ENCODE measurements around the gene GSC2. TPM values are rescaled to one million over a fixed set of nuclear protein-coding genes. Genes with fewer than 3 reads are reported as not detected.

Gene GSC2
- total RNA-seq, 4 donors from 2014 or later, result not detected

DNA sequence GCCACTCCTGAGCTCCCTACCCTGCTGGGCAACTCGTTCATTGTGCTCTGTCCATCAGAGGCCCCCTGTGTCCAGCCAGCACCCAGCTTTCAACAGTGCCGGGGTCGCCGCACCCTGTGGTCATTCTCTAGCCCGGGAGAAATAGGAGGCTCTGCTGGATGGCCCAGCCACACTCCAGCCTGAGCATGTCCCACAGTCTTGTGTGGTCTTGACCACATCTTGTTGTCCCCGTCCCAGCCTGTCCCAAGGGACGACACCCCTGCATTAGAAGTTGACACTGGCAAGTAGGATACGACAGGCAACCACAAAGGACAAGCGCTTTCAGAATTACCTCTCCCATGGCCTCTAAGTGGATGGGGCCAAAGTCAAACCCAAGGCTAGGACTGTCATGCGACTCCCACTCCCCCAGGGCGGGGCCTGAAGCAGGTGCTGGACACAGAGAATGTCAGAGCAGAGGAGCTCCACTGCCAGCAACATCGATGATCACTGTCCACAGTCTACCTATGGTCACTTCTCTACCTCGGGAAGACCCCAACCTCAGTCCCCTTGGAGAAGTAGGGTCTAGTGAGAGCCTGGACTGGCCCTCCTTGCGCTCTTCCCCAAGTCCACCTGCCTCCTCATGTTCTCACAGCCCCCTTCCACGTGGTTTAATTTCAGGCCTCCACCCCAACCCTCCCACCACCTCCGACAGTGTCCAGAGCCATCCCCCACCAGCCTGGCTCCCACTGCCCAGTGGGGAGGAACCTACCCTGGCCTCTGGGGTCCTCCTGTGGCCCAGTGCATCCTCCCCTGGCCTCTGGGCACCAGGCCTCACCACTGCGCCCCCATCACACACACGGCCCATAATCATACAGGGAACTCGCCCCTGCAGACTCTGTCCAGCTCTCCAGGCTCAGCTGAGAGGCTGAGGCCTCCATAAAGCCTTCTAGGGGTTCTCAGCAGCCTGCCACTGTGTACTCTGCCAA, 23.5 kb downstream of the GSC2 start:
- ATAC-seq (ENCODE audit: low FRiP score) (no peak), DNase-seq (ENCODE audit: low spot score) (no peak)
- TF ChIP-seq, protein P1, sequence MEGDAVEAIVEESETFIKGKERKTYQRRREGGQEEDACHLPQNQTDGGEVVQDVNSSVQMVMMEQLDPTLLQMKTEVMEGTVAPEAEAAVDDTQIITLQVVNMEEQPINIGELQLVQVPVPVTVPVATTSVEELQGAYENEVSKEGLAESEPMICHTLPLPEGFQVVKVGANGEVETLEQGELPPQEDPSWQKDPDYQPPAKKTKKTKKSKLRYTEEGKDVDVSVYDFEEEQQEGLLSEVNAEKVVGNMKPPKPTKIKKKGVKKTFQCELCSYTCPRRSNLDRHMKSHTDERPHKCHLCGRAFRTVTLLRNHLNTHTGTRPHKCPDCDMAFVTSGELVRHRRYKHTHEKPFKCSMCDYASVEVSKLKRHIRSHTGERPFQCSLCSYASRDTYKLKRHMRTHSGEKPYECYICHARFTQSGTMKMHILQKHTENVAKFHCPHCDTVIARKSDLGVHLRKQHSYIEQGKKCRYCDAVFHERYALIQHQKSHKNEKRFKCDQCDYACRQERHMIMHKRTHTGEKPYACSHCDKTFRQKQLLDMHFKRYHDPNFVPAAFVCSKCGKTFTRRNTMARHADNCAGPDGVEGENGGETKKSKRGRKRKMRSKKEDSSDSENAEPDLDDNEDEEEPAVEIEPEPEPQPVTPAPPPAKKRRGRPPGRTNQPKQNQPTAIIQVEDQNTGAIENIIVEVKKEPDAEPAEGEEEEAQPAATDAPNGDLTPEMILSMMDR (IDR thresholded peaks at IDR 0.05), result no peak

DNA sequence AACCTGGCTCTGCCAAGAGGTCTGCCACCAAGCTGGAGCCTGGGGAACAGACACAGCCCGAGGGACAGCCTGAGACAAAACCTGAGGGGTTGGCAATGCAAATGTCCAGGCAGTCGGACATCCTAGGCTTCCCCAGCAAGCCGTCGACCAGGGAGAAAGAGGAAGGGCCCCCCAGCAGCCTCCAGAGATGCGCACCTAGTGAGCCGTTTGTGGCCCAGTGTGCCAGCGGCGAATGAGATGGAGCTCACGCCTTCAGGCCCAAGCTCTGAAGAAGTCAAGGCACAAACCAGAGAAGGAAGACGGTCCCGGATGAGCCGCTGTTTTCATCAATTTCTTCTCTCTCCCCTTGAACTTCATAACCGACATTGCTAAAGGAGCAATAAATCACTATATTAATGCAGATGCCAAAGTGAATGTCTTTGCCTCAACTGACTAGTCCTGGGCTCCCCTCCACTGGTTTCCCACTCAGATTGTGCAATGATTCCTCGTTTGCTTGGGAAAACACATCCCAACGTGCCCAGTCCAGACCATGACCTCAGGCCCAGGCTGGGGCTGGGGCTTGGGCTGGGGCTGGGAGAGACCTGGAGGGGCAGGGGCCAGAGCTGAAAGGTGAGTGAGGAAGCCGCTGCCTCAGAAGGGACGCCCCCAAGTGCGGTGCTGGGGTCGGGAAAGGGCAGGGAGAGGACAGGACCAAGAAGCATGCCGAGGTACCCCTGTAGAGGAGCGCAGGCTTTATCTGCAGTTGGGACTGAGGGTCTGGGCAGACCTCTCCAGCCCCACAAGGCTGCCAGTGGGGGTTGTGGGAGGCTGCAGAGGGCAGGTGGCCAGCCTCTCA, 24.4 kb downstream of the GSC2 start:
- no peak for DNase-seq (ENCODE audit: low spot score)
- TF ChIP-seq, protein P1 (IDR thresholded peaks at IDR 0.05), result no peak
- ATAC-seq (ENCODE audit: low FRiP score), result no peak

DNA sequence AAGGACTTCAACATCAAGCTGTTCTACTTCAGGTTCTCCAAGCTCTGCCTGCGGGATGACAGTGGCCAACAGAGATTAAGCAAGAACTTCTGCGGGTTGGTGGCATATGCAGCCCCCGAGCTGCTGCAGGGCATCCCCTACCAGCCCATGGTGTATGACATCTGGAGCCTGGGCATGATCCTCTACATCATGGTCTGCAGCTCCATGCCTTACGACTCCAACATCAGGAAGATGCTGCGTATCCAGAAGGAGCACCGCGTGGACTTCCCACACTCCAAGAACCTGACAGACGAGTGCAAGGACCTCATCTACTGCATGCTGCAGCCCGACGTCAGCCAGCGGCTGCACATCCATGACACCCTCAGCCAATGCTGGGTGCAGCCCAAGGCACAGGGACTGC, 25.1 kb downstream of the GSC2 start:
- ATAC-seq (ENCODE audit: low FRiP score), result no peak
- no peak for DNase-seq (ENCODE audit: low spot score)
- TF ChIP-seq, protein P1 (IDR thresholded peaks at IDR 0.05), result no peak

DNA sequence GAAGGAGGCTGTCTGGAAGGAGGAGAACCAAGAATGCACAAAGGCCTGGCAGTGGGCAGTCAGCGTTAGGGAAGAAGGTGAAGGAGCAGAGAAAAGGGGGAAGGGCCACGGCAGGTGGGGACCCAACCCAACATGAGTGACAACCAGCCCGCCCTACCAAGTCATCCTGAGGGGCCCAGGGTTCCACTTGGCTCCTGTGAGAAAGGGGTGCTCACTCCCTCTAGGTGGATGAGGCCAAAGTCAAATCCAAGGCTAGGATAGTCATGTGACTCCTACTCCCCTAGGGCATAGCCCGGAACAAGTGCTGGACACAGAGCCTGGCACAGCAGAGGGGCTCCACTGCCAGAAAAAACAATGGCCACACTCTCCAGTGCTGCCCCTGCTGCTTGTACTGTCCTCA, 25.7 kb downstream of the GSC2 start:
- no peak for DNase-seq (ENCODE audit: low spot score)
- no peak for ATAC-seq (ENCODE audit: low FRiP score)
- TF ChIP-seq, protein P1 (IDR thresholded peaks at IDR 0.05), result no peak

DNA sequence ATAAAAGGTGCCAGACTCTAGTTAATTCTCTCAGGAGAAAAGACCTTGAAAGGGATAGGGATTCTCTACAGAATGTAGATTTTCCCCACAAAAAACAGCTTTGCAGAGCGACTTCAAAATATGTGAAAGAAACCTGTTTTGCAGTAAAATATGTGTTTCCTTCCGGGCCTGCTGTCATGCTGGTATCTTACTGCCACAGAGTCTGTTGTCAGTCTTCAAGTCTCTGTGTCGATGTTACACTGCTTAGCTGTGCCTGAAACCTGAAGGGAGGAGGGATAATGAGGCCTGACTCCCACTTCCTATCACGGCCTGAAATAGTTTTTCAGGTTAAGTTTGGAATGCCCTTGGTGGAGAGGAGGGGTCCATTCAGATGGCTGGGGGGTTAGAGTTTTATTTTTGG, 26.2 kb downstream of the GSC2 start:
- TF ChIP-seq, protein P1 (IDR thresholded peaks at IDR 0.05), result no peak
- ATAC-seq (ENCODE audit: low FRiP score), result no peak
- no peak for DNase-seq (ENCODE audit: low spot score)

DNA sequence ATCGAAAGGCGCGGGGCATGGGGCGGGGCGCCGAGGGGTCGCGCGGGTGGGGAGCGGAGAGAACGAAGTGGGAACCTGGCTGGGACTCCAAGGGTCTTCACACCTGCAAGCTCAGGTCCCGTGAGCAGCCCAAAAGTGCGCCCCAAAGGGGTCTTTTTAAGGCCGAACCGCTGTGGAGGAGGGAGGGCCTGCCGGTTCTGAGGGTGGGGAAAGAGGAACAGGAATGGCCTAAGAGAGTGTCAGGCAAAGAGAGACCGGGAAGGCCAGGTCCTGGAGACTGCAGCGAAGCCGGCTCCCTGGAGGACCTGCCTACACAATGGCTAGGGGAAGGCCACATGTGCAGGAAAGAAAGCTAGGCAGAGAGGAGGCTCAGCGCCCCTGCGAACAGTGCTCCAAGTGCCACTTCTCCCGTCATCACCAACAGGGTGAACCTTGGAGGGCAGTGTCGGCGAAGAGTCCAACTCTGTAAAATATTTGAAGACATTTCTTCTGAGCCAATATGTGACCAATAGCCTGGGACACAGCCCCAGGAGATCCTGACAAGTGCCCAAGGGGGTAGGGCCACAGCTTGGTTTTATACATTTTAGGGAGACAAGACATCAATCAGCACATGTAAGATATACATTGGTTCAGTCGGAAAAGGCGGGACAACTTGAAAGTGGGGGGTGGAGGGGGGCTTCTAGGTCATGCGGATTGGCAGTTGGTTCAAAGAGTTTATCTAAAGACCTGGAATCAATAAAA, 27.2 kb downstream of the GSC2 start:
- ATAC-seq (ENCODE audit: low FRiP score) (peak; percentile 0), DNase-seq (ENCODE audit: low spot score) (no peak)
- TF ChIP-seq, protein P1 (IDR thresholded peaks at IDR 0.05), result no peak
